ENCODE data around the gene IRAK1. TPM values are rescaled to one million over a fixed set of nuclear protein-coding genes. Genes with fewer than 3 reads are reported as not detected.

IRAK1 gene
- total and polyA plus RNA-seq, 2 of the 13 experiments (the other 11 are each of a cell fraction or from before 2014, with no cell fraction given), result 57.7 to 77.3 TPM

GRCh38 chrX:153971124-153971449, 48.6 kb downstream of the IRAK1 start (continued):
- TF ChIP-seq ZNF441 (CRISPR knock-in tag; IDR thresholded peaks at IDR 0.05; ENCODE audit: borderline replicate concordance), result no peak
- TF ChIP-seq MAFK (conservative IDR thresholded peaks at IDR 0.05 in 1 of 2, IDR thresholded peaks at IDR 0.05 in 1 of 2; ENCODE audit: low read length in 2 of 2), result no peak
- TF ChIP-seq PBX3 (CRISPR knock-in tag; IDR thresholded peaks at IDR 0.05; ENCODE audit: borderline replicate concordance), result no peak
- no peak for TF ChIP-seq ARNTL (CRISPR knock-in tag; IDR thresholded peaks at IDR 0.05)
- no peak for TF ChIP-seq ETV6 (CRISPR knock-in tag; conservative IDR thresholded peaks at IDR 0.05)
- TF ChIP-seq ZNF260 (CRISPR knock-in tag; IDR thresholded peaks at IDR 0.05; ENCODE audit: borderline replicate concordance, low read depth), result no peak
- TF ChIP-seq ZNF431 (CRISPR knock-in tag; IDR thresholded peaks at IDR 0.05; ENCODE audit: borderline replicate concordance, low read depth), result no peak
- no peak for TF ChIP-seq ZNF709 (CRISPR knock-in tag; IDR thresholded peaks at IDR 0.05)
- TF ChIP-seq POLR2AphosphoS5 (IDR thresholded peaks at IDR 0.05; ENCODE audit: low read depth, low read length), result no peak
- no peak for TF ChIP-seq ZNF713 (CRISPR knock-in tag; IDR thresholded peaks at IDR 0.05)
- no peak for TF ChIP-seq SNAI1 (CRISPR knock-in tag; IDR thresholded peaks at IDR 0.05; ENCODE audit: borderline replicate concordance)
- TF ChIP-seq CC2D1A (CRISPR knock-in tag; IDR thresholded peaks at IDR 0.05), result no peak
- TF ChIP-seq ZBTB7A (CRISPR knock-in tag; IDR thresholded peaks at IDR 0.05), result no peak
- TF ChIP-seq ZSCAN21 (CRISPR knock-in tag; IDR thresholded peaks at IDR 0.05; ENCODE audit: borderline replicate concordance), result no peak
- no peak for TF ChIP-seq PRDM15 (CRISPR knock-in tag; IDR thresholded peaks at IDR 0.05)
- TF ChIP-seq U2AF1 (optimal IDR thresholded peaks at IDR 0.05; ENCODE audit: low read depth, low read length), result no peak
- peak; percentile 44; the same call in 1 of the 2 replicates for TF ChIP-seq DMAP1 (CRISPR knock-in tag; IDR thresholded peaks at IDR 0.05)
- TF ChIP-seq TCF7 (IDR thresholded peaks at IDR 0.05; ENCODE audit: low read depth), result no peak
- TF ChIP-seq SALL2 (CRISPR knock-in tag; IDR thresholded peaks at IDR 0.05), result no peak
- no peak for TF ChIP-seq ZC3H13 (CRISPR knock-in tag; IDR thresholded peaks at IDR 0.05)
- TF ChIP-seq MAF1 (CRISPR knock-in tag; IDR thresholded peaks at IDR 0.05; ENCODE audit: borderline replicate concordance), result no peak
- TF ChIP-seq TBP (CRISPR knock-in tag; IDR thresholded peaks at IDR 0.05), result no peak
- TF ChIP-seq KLF6 (CRISPR knock-in tag; IDR thresholded peaks at IDR 0.05), result no peak
- no peak for TF ChIP-seq TP53 (CRISPR knock-in tag; conservative IDR thresholded peaks at IDR 0.05)
- no peak for TF ChIP-seq TERF1 (CRISPR knock-in tag; IDR thresholded peaks at IDR 0.05)
- no peak for TF ChIP-seq ZBTB21 (CRISPR knock-in tag; IDR thresholded peaks at IDR 0.05)
- no peak for TF ChIP-seq TBX3 (IDR thresholded peaks at IDR 0.05; ENCODE audit: borderline replicate concordance)
- no peak for TF ChIP-seq SP1 (IDR thresholded peaks at IDR 0.05)
- 0 out of 2 replicates have a peak, but pooled peaks have one; percentile 32 for TF ChIP-seq SP1 (CRISPR knock-in tag; IDR thresholded peaks at IDR 0.05)
- no peak for TF ChIP-seq SIN3B (IDR thresholded peaks at IDR 0.05; ENCODE audit: low read length)

Data from HepG2 (cell line).